NCI-H526 (cell line): ENCODE data around the gene NTRK3.

Source experiments
- DNase-seq, 2 experiments: peaks; one replicate each; lab custom pipeline; 2025; lab: John Stamatoyannopoulos, UW

Gene NTRK3

GRCh38 chr15:88029696-88030095, 226.8 kb downstream of the NTRK3 start:
- no peak for DNase-seq

GRCh38 chr15:88028024-88028423, 228.5 kb downstream of the NTRK3 start:
- DNase-seq = no peak

- no peak for DNase-seq
These were observed 232.6 kb downstream of the NTRK3 start for GRCh38 chr15:88023914-88024313.

GRCh38 chr15:88022716-88023115, 233.8 kb downstream of the NTRK3 start:
- DNase-seq = no peak

- DNase-seq = no peak
These were observed 234.9 kb downstream of the NTRK3 start for GRCh38 chr15:88021601-88022000.

- DNase-seq = no peak
These were observed 235.7 kb downstream of the NTRK3 start for GRCh38 chr15:88020806-88021205.

- no peak for DNase-seq
These were observed 236.9 kb downstream of the NTRK3 start for GRCh38 chr15:88019656-88020055.

- no peak for DNase-seq
These were observed 237.5 kb downstream of the NTRK3 start for GRCh38 chr15:88018869-88019641.

GRCh38 chr15:88017753-88018152, 238.8 kb downstream of the NTRK3 start:
- no peak for DNase-seq

GRCh38 chr15:88016406-88016805, 240.1 kb downstream of the NTRK3 start:
- DNase-seq = no peak

- DNase-seq = no peak
These were observed 241.2 kb downstream of the NTRK3 start for GRCh38 chr15:88015228-88015860.

GRCh38 chr15:88014454-88015160, 241.9 kb downstream of the NTRK3 start:
- no peak for DNase-seq

GRCh38 chr15:88013111-88013510, 243.4 kb downstream of the NTRK3 start:
- DNase-seq = no peak

- no peak for DNase-seq
These were observed 243.9 kb downstream of the NTRK3 start for GRCh38 chr15:88012688-88013087.

- no peak for DNase-seq
These were observed 244.3 kb downstream of the NTRK3 start for GRCh38 chr15:88012233-88012632.

GRCh38 chr15:88011533-88011932, 245.0 kb downstream of the NTRK3 start:
- no peak for DNase-seq

GRCh38 chr15:88006146-88006545, 250.4 kb downstream of the NTRK3 start:
- DNase-seq = no peak

- no peak for DNase-seq
These were observed 252.1 kb downstream of the NTRK3 start for GRCh38 chr15:88004399-88004798.

GRCh38 chr15:88003541-88004327, 252.8 kb downstream of the NTRK3 start:
- DNase-seq = peak in 1 of 2 experiments; percentile 19

GRCh38 chr15:88002706-88003105, 253.8 kb downstream of the NTRK3 start:
- DNase-seq = no peak

GRCh38 chr15:87998630-87999029, 257.9 kb downstream of the NTRK3 start:
- DNase-seq = no peak

GRCh38 chr15:87986776-87987175, 269.8 kb downstream of the NTRK3 start:
- DNase-seq = no peak
